Measurements from ENCODE around the gene TBX1. TPM values are rescaled to one million over a fixed set of nuclear protein-coding genes. Genes with fewer than 3 reads are reported as not detected.

TBX1 gene
- total and polyA plus RNA-seq, 10 of the 15 experiments (the other 5 are each of a cell fraction or from before 2014, with no cell fraction given): not detected

GRCh38 chr22:19735665-19736510 lies 24.7 kb upstream of the TBX1 start:
- Histone ChIP-seq H3K9me3 (replicated peaks; ENCODE audit: control insufficient read depth, insufficient read depth, low read length) (no peaks in the 10 kb centered on the region), H3K4me3 (no peak overlapping the region), H3K79me2 (ENCODE audit: control insufficient read depth, insufficient read depth, low read length) (no peaks in the 10 kb centered on the region), H3K27me3 (replicated peaks in 1 of 2; ENCODE audit: control insufficient read depth in 2 of 2, insufficient read depth in 2 of 2, low read length in 1 of 2) (no peaks in the 10 kb centered on the region), H4K20me1 (ENCODE audit: control insufficient read depth, insufficient read depth) (no peaks in the 10 kb centered on the region; the same call in 1 of the 2 replicates), H3K4me2 (ENCODE audit: control insufficient read depth, insufficient read depth) (no peak overlapping the region), H3K4me1 (ENCODE audit: control insufficient read depth, insufficient read depth, low read length) (no peaks in the 10 kb centered on the region), H3K27ac (ENCODE audit: control insufficient read depth, insufficient read depth) (no peak overlapping the region), H2AFZ (ENCODE audit: control insufficient read depth, low read depth, low read length) (no peak overlapping the region), H3K9ac (ENCODE audit: control insufficient read depth, insufficient read depth, low read length) (no peak overlapping the region), H3K36me3 (ENCODE audit: control insufficient read depth in 2 of 2, insufficient read depth in 2 of 2, low read length in 1 of 2) (no peaks in the 10 kb centered on the region)
- TF ChIP-seq ASH2L (IDR thresholded peaks at IDR 0.05; ENCODE audit: borderline replicate concordance, low read depth) (no peak), BACH1 (IDR thresholded peaks at IDR 0.05; ENCODE audit: borderline replicate concordance) (no peak), CREM (IDR thresholded peaks at IDR 0.05; ENCODE audit: low read depth) (no peak), CBX5 (IDR thresholded peaks at IDR 0.05; ENCODE audit: low read depth) (no peak), LARP7 (IDR thresholded peaks at IDR 0.05) (no peak), SIX5 (IDR thresholded peaks at IDR 0.05; ENCODE audit: low read depth, low read length, severe bottlenecking) (no peak), PML (IDR thresholded peaks at IDR 0.05; ENCODE audit: low read length) (no peak), ZNF687 (IDR thresholded peaks at IDR 0.05) (no peak), HCFC1 (IDR thresholded peaks at IDR 0.05; ENCODE audit: low read length) (no peak), SP1 (IDR thresholded peaks at IDR 0.05; ENCODE audit: low read depth, low read length) (no peak), TARDBP (IDR thresholded peaks at IDR 0.05; ENCODE audit: borderline replicate concordance) (no peak), TAF1 (IDR thresholded peaks at IDR 0.05; ENCODE audit: borderline replicate concordance, low read depth, low read length) (no peak), MEF2B (IDR thresholded peaks at IDR 0.05; ENCODE audit: partially characterized antibody, poor library complexity, severe bottlenecking) (no peak), SMAD1 (IDR thresholded peaks at IDR 0.05; ENCODE audit: low read depth, partially characterized antibody) (no peak), PAX8 (IDR thresholded peaks at IDR 0.05) (no peak), HDGF (IDR thresholded peaks at IDR 0.05) (no peak), ZBTB4 (CRISPR knock-in tag; IDR thresholded peaks at IDR 0.05) (no peak)
- intact Hi-C loops (cut with micrococcal nuclease; ENCODE audit: unreplicated experiment) (no loop called here), in situ Hi-C loops (cut with MboI) (no loop called here)
- FAIRE-seq: no peak
- ChIA-PET CTCF (no interaction called here), POLR2A (no interaction called here), SMC1A (ENCODE audit: uncharacterized antibody, unreplicated experiment) (no interaction called here), RAD21 (ENCODE audit: unreplicated experiment) (no interaction called here)
- BruUV-seq (replicated peaks): no TSS peak
- ATAC-seq: no peak
- DNase-seq (ENCODE audit: low read depth, low spot score): no peak
- 13% methylated on average over 21 of the region's 21 CpGs for WGBS (ENCODE audit: insufficient coverage, insufficient replicate concordance, low lambda C conversion rate, missing lambda C conversion rate)
